Measurements from ENCODE around the gene INSYN2B. TPM values are rescaled to one million over a fixed set of nuclear protein-coding genes. Genes with fewer than 3 reads are reported as not detected.
"Not testable (repeated sequence)": the region's sequence is repeated elsewhere in the genome, so short reads cannot be mapped to it uniquely, and the experiment has no call there.

INSYN2B gene
- total RNA-seq, 1 donor from 2014 or later: not detected

DNA sequence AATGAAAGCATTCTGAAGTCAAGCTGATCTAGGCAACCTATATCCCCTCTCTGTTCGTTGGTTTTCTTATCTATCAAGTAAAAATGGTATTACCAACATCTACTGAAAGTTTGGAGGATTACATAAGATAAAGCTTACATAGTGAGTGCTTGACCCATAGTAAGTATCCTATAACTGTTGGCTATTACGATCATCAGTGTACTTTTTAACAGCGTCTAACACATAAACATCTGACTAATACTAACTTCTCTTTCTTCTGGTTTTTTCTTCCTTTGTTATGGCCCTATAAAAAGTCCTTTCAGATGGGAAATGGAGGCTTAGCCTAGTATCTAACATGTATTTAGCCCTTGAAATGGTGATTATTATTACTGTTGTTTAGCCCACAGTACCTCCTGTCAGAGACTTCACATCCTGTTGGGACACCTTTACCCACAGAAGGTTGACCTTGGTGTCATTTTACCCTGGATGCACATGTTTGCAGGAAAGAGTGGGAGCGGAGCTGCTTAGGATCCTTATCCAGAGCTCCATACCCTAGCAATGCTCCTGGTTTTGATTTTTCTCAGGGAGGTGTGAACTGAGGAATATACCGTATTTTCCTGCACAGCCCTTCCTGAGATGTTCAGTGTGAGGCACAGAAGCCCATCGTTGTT lies 6.0 kb downstream of the INSYN2B start:
- intact Hi-C loops (cut with DNase I): no loop called here
- DNase-seq (ENCODE audit: low spot score): no peak

- no peak for DNase-seq (ENCODE audit: low spot score)
- intact Hi-C loops (cut with DNase I): no loop called here
Measured at GRCh38 chr5:169973056-169973455, 7.2 kb downstream of the INSYN2B start.

GRCh38 chr5:169971780-169972179 lies 8.5 kb downstream of the INSYN2B start:
- intact Hi-C loops (cut with DNase I): no loop called here
- DNase-seq (ENCODE audit: low spot score): no peak

- no peak for DNase-seq (ENCODE audit: low spot score)
Measured at GRCh38 chr5:169970911-169971765, 9.2 kb downstream of the INSYN2B start.

DNA sequence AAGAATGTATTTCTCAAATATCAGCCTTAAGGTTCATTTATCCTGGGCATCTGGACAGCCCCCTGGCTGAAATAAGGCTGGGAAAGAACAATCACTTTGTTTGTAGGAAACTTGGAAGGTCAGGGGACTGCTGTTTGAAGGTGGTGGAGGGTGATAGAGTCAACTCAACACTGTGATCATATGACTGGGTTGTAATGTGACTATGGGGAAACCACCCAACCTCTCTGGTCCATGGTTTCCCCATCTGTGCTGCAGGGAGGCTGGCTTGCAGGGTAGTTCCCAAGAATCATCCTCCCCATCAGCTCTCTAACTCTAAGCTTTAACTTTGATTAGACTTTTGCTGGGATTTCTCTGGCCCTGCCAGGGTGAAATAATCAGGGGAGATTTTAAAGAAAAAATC lies 10.0 kb downstream of the INSYN2B start:
- intact Hi-C loops (cut with DNase I): no loop called here

More at GRCh38 chr5:169970911-169971765, 9.2 kb downstream of the INSYN2B start:
- intact Hi-C loops (cut with DNase I): no loop called here

GRCh38 chr5:169964246-169964645 lies 16.0 kb downstream of the INSYN2B start:
- intact Hi-C loops (cut with DNase I): no loop called here

More for the DNA sequence above, 10.0 kb downstream of the INSYN2B start:
- no peak for DNase-seq (ENCODE audit: low spot score)

GRCh38 chr5:169960659-169961058 lies 19.6 kb downstream of the INSYN2B start:
- intact Hi-C loops (cut with DNase I): no loop called here
- DNase-seq (ENCODE audit: low spot score): no peak

More at GRCh38 chr5:169964246-169964645, 16.0 kb downstream of the INSYN2B start:
- no peak for DNase-seq (ENCODE audit: low spot score)

DNA sequence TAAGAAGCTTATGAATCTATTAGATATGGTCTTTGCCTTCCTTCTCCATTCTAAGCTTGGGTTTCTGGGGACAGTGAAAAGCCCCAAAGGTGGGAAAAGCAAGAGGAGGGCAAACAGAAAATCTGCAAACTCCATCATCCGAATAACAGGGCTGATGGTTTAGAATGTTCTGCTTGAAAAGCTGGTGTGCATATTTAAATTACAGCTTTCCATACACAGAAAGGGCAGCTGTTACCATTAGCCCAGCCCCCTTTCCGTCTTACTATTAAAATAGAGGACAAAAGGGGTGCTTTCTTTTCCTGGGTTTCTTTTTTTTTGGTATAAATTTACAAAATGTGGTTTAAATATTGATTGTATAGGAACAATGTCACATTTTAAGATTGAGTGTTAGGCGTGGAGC lies 22.0 kb downstream of the INSYN2B start:
- DNase-seq (ENCODE audit: low spot score): no peak
- intact Hi-C loops (cut with DNase I): no loop called here

DNA sequence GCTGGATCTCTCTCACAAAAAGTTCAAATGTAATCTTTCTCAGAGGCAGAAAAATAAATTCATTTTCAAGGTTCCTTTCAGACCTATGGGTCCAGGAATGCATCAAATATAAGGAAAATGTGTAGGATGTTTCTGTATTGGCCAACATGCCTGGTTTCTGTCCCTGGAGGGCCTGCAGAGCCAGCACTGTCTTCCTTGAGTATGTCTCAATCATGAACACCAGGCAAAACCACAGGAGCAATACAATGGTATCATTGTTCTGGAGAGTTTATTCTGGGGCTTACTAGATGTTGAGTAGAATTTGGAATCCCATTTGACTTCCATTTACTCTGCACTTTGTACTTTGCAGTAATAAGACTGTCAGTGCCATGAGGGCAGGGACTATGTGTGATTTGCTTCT lies 23.5 kb downstream of the INSYN2B start:
- intact Hi-C loops (cut with DNase I): no loop called here
- DNase-seq (ENCODE audit: low spot score): no peak

- DNase-seq (ENCODE audit: low spot score): no peak
Measured at GRCh38 chr5:169956126-169956525, 24.2 kb downstream of the INSYN2B start.

GRCh38 chr5:169954786-169955185 lies 25.5 kb downstream of the INSYN2B start:
- intact Hi-C loops (cut with DNase I): no loop called here
- DNase-seq (ENCODE audit: low spot score): no peak

More at GRCh38 chr5:169956126-169956525, 24.2 kb downstream of the INSYN2B start:
- intact Hi-C loops (cut with DNase I): no loop called here

DNA sequence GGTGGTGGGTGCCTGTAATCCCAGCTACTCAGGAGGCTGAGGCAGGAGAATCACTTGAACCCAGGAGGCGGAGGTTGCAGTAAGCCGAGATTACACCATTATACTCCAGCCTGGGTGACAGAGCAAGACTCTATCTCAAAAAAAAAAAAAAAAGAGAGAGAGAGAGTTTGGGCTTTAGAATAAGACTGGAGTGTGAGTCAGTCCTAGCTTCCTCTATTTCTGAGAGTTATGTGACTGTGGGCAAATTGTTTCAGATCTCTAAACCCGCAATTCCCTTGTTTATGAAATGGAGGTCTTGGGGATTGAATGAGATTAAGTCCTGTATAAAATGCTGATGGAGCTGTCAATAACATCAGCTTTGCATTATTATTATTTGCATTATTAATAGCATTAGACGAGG lies 27.1 kb downstream of the INSYN2B start:
- intact Hi-C loops (cut with DNase I); DNase-seq (ENCODE audit: low spot score): not testable (repeated sequence)

GRCh38 chr5:169950333-169950732 lies 30.0 kb downstream of the INSYN2B start:
- DNase-seq (ENCODE audit: low spot score): no peak
- intact Hi-C loops (cut with DNase I): no loop called here

DNA sequence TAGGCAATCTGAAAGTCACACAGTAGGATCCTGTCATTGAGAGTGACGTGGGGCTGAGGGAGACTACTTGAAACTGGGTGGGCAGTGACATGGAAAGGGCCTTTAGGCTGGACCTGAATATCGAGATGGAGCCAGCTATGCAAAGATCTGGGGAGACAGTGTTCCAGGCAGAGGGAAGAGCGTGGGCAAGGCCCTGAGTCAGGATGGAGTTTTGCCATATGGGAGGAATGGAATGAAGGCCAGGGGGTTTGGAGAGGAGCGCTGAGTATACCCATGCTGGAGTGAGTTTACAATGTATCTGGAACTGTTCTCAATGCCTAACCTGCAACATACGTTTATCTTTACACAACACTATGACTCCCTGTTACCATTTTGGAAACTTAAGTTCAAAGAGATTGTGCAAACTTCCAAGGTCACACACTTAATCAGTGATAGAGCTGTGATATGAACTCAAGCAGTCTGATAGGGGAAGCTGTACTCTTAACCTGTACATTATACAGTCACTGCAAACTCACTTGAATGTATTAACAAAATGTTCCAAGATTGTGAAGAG lies 33.5 kb downstream of the INSYN2B start:
- DNase-seq (ENCODE audit: low spot score): no peak
- intact Hi-C loops (cut with DNase I): no loop called here

DNA sequence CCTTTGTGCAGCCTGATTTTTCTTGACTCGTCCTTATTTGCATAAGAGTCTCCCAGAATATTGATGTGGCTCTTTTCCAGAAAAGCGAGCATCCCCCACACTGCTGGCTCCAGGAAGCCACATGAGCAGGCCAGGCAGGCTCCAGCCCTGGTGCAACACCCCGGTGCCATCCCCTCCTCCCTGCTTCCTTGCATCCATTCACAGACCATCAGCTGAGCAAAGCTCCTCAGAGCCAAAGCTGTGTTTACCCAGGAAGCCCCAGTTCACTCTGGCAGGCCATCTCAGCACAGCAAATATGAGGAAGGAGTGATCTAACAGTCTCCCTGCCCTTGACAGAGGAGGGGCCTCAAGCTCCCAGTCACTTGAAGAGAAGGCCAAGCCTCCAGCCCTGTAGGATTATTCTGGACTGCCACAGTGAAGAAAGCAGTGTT lies 34.4 kb downstream of the INSYN2B start:
- intact Hi-C loops (cut with DNase I): no loop called here
- no peak for DNase-seq (ENCODE audit: low spot score)

- DNase-seq (ENCODE audit: low spot score): no peak
- intact Hi-C loops (cut with DNase I): no loop called here
Measured at GRCh38 chr5:169944922-169945680, 35.2 kb downstream of the INSYN2B start.

GRCh38 chr5:169944115-169944514 lies 36.2 kb downstream of the INSYN2B start:
- DNase-seq (ENCODE audit: low spot score): no peak

DNA sequence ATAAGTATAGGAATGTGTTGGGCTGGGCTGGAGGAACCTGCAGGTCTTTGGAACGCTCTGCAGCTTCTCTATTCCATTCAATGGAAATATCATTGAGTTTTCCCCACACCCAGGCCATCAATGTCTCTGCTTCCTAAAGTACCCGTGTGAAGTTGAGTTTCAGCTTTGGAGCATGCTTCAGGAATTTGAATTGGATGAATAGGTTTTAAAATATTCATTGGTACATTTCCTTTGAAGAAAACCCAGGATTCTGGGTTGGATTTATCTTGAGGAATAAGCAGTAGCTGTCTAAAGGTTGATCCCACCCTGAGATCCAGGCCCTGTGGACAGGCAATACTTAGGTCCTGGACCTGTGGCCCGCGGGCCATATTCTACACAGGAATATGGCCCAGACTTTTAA lies 37.3 kb downstream of the INSYN2B start:
- no peak for DNase-seq (ENCODE audit: low spot score)
- intact Hi-C loops (cut with DNase I): no loop called here

More at GRCh38 chr5:169944115-169944514, 36.2 kb downstream of the INSYN2B start:
- intact Hi-C loops (cut with DNase I): no loop called here

DNA sequence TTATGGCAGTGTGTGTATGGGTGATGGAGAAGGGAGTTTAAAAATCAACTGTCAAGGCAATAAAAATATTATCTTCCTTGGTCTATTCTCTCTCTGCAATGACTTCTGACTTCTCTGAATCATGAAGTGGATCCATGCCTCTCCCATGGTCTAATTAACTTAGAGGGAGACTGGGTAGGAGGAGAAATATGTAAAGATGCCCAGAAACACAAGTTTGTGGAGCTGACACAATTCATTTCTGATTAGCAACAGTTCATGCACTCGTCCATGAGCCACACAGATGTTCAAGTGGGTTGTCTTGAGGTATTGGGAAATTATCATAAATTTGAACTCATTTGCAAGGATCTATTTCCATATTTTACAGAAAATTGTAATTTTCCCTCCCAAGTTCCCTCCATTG lies 38.1 kb downstream of the INSYN2B start:
- DNase-seq (ENCODE audit: low spot score): no peak
- intact Hi-C loops (cut with DNase I): no loop called here

DNA sequence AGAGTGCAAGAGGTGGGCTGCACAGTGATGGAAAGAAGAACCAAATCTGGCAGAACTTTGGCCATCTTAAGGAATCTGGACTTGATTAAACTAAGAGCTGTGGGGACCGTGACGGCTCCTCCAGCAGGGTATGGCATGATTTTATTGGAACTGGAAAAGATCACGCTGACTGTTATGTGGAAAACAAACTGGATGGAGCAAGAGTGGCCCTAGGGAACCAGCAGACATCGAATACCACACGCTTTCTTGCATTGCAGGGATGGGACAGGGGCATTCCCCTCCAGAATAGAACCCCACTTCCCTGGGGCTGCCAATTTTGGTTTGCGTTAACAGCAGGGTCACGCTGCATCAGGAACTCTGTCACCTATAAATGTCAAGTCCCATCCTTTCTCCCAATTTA lies 38.8 kb downstream of the INSYN2B start:
- intact Hi-C loops (cut with DNase I): no loop called here
- DNase-seq (ENCODE audit: low spot score): no peak

Measured in cardiac septum (tissue), 1 donor.